ENCODE measurements around the gene KNSTRN. TPM values are rescaled to one million over a fixed set of nuclear protein-coding genes. Genes with fewer than 3 reads are reported as not detected.
A peak's percentile ranks its signal among the peaks of the same experiment; 100 is the strongest.

Gene KNSTRN
- total and polyA plus RNA-seq, 2 of the 13 experiments (the other 11 are each of a cell fraction or from before 2014, with no cell fraction given): 20.3 to 62.3 TPM

- TF ChIP-seq ZNF891 (CRISPR knock-in tag; IDR thresholded peaks at IDR 0.05): no peak
- TF ChIP-seq TFDP1 (CRISPR knock-in tag; IDR thresholded peaks at IDR 0.05; ENCODE audit: borderline replicate concordance): peak; percentile 40; the same call in 1 of the 2 replicates
- no peak for TF ChIP-seq ZNF335 (CRISPR knock-in tag; IDR thresholded peaks at IDR 0.05)
- peak; percentile 46; the same call in 1 of the 2 replicates for TF ChIP-seq RBFOX2 (IDR thresholded peaks at IDR 0.05; ENCODE audit: low read depth, low read length)
- no peak for TF ChIP-seq TBL1XR1 (IDR thresholded peaks at IDR 0.05; ENCODE audit: borderline replicate concordance, low read length, partially characterized antibody)
- no peak for TF ChIP-seq ZNF367 (CRISPR knock-in tag; IDR thresholded peaks at IDR 0.05; ENCODE audit: borderline replicate concordance)
- TF ChIP-seq NFYC (CRISPR knock-in tag; IDR thresholded peaks at IDR 0.05): peak; percentile 88
- TF ChIP-seq HNRNPLL (IDR thresholded peaks at IDR 0.05; ENCODE audit: low read depth, low read length, poor library complexity, severe bottlenecking): peak; percentile 95
- no peak for TF ChIP-seq E2F2 (CRISPR knock-in tag; IDR thresholded peaks at IDR 0.05; ENCODE audit: borderline replicate concordance)
- TF ChIP-seq HDAC1 (CRISPR knock-in tag; IDR thresholded peaks at IDR 0.05): peak; percentile 31; the same call in 1 of the 2 replicates
- no peak for TF ChIP-seq NR2F1 (CRISPR knock-in tag; IDR thresholded peaks at IDR 0.05)
- no peak for TF ChIP-seq POGZ (CRISPR knock-in tag; IDR thresholded peaks at IDR 0.05)
- peak; percentile 56 for TF ChIP-seq ZBTB25 (CRISPR knock-in tag; IDR thresholded peaks at IDR 0.05)
- TF ChIP-seq ASH2L (IDR thresholded peaks at IDR 0.05; ENCODE audit: insufficient read length, low read depth, low read length): peak; percentile 8
- TF ChIP-seq AGO2 (optimal IDR thresholded peaks at IDR 0.05; ENCODE audit: low read depth, low read length): no peak
- peak in 1 of 2 experiments; percentile 33; a peak in 2 of 4 replicates for TF ChIP-seq HMGXB4 (CRISPR knock-in tag; IDR thresholded peaks at IDR 0.05; ENCODE audit: borderline replicate concordance in 1 of 2, low read depth in 1 of 2)
- peak; percentile 38; the same call in 1 of the 2 replicates for TF ChIP-seq PHF20 (CRISPR knock-in tag; IDR thresholded peaks at IDR 0.05)
- TF ChIP-seq ZNF547 (CRISPR knock-in tag; IDR thresholded peaks at IDR 0.05): peak; percentile 40; the same call in 1 of the 2 replicates
- no peak for TF ChIP-seq ZNF724P (CRISPR knock-in tag; IDR thresholded peaks at IDR 0.05; ENCODE audit: borderline replicate concordance)
- TF ChIP-seq KMT2B (CRISPR knock-in tag; IDR thresholded peaks at IDR 0.05): 0 out of 2 replicates have a peak, but pooled peaks have one; percentile 28
- TF ChIP-seq MYC (CRISPR knock-in tag; IDR thresholded peaks at IDR 0.05; ENCODE audit: borderline replicate concordance): 0 out of 2 replicates have a peak, but pooled peaks have one; percentile 1
- TF ChIP-seq CERS6 (CRISPR knock-in tag; IDR thresholded peaks at IDR 0.05): no peak
These were observed 58.4 kb downstream of the KNSTRN start, which contains the start of gene BAHD1 (continued) for GRCh38 chr15:40440743-40441564.
